Natural killer cell (primary cell): Measurements from ENCODE around the gene DHRS7B. TPM values are rescaled to one million over a fixed set of nuclear protein-coding genes. Genes with fewer than 3 reads are reported as not detected.
"Not testable (repeated sequence)": the region's sequence is repeated elsewhere in the genome, so short reads cannot be mapped to it uniquely, and the experiment has no call there.

Experiments
- ATAC-seq, 3 donors: fragments of 150-1000 bp in 2 of 3; fragments of 200-7000 bp in 1 of 3; cut with Tn5 transposase; 1 replicate in 1 of 3; 2 replicates in 2 of 3; pipeline ENCODE4 v1.10.0; 2021; ENCODE audit warnings: mild to moderate bottlenecking in 2 of 3, moderate library complexity in 2 of 3
- DNase-seq, 2 donors: peaks; one replicate each; pipeline versions ENCODE4 v3.0.0 to v3.0.0-alpha.2; 2013 to 2021; ENCODE audit warnings: mixed read lengths in 1 of 2
- H3K27ac ChIP-seq: one replicate; pipeline ENCODE4 v1.5.1; 2013; ENCODE audit warnings: mild to moderate bottlenecking, low read length
- H3K27me3 ChIP-seq: one replicate; pipeline ENCODE4 v1.6.1; 2013; ENCODE audit warnings: low read length; ENCODE audit not compliant: control insufficient read depth, insufficient read depth
- H3K36me3 ChIP-seq: one replicate; pipeline ENCODE4 v1.6.1; 2013; ENCODE audit warnings: low read length; ENCODE audit not compliant: control insufficient read depth, insufficient read depth
- H3K4me1 ChIP-seq: one replicate; pipeline ENCODE4 v1.6.1; 2013; ENCODE audit warnings: low read length; ENCODE audit not compliant: control insufficient read depth, insufficient read depth
- H3K4me3 ChIP-seq: one replicate; pipeline ENCODE4 v1.5.1; 2013; ENCODE audit warnings: low read length
- H3K9me3 ChIP-seq: one replicate; pipeline ENCODE4 v1.6.1; 2013; ENCODE audit warnings: low read length; ENCODE audit not compliant: control insufficient read depth, insufficient read depth
- H3K27ac Mint-ChIP-seq, 2 donors: one replicate each; pipeline ENCODE4 v1.8.0; 2022; ENCODE audit warnings: mild to moderate bottlenecking in 2 of 2, mixed read lengths in 2 of 2, moderate library complexity in 1 of 2
- H3K27me3 Mint-ChIP-seq, 2 donors: one replicate each; pipeline ENCODE4 v1.8.0; 2022; ENCODE audit warnings: low read depth in 2 of 2, mixed read lengths in 2 of 2
- H3K36me3 Mint-ChIP-seq: one replicate; pipeline ENCODE4 v1.8.0; 2022; ENCODE audit warnings: mixed read lengths
- H3K4me1 Mint-ChIP-seq, 2 donors: one replicate each; pipeline ENCODE4 v1.8.0; 2022; ENCODE audit warnings: mixed read lengths in 2 of 2
- H3K4me3 Mint-ChIP-seq: one replicate; pipeline ENCODE4 v1.8.0; 2022; ENCODE audit warnings: mild to moderate bottlenecking, moderate library complexity, mixed read lengths
- H3K9me3 Mint-ChIP-seq, 2 donors: one replicate each; pipeline ENCODE4 v1.8.0; 2022; ENCODE audit warnings: mixed read lengths in 2 of 2
- CTCF ChIP-seq: fragments of 200-600 bp; IDR thresholded peaks from one replicate; pipeline ENCODE4 v1.8.0; 2022; ENCODE audit warnings: antibody characterized with exemption
- WGBS: methylation state at CpG from one replicate; pipeline ENCODE4 v1.1.7; 2013; ENCODE audit warnings: missing lambda C conversion rate; ENCODE audit not compliant: insufficient coverage; 5-methylcytosine and 5-hydroxymethylcytosine counted together
- intact Hi-C: fragments of 100-400 bp; cut with micrococcal nuclease; formaldehyde crosslinking; loops from one replicate; pipeline ENCODE4 v1.14.2; 2022
- total RNA-seq, 4 donors: library from RNA; stranded (reverse); fragments of 120-200 nt in 1 of 4; gene quantifications; one replicate each; pipeline versions ENCODE4 v1.2.3 to v1.2.4, GENCODE V29; 2013 to 2022

Gene DHRS7B
- total RNA-seq, 3 donors from 2014 or later (not counting 1 experiment from before 2014, with no cell fraction given): 10.3 to 13.4 (median 11.5) TPM

- DNase-seq (no peak), ATAC-seq (no peak)
- Mint-ChIP-seq H3K27ac (no peak overlapping the region), H3K9me3 (no peaks in the 10 kb centered on the region), H3K36me3 (no peaks in the 10 kb centered on the region), H3K4me1 (peaks cover 15% of the 10 kb centered on the region in 2 donors), H3K27me3 (no peaks in the 10 kb centered on the region), H3K4me3 (no peak overlapping the region)
- Histone ChIP-seq H3K27ac (no peak overlapping the region), H3K4me3 (no peak overlapping the region), H3K4me1 (peaks cover 7% of the 10 kb centered on the region), H3K27me3 (no peaks in the 10 kb centered on the region), H3K9me3 (no peaks in the 10 kb centered on the region), H3K36me3 (no peaks in the 10 kb centered on the region)
- intact Hi-C loops: no loop called here
- TF ChIP-seq CTCF: no peak
- 100% methylated on average over 1 of the region's 1 CpG for WGBS
These were observed 5.7 kb downstream of the DHRS7B start for GRCh38 chr17:21132428-21132827.

GRCh38 chr17:21134559-21134958 lies 7.8 kb downstream of the DHRS7B start:
- H3K36me3 Mint-ChIP-seq: no peaks in the 10 kb centered on the region
- H3K9me3 Mint-ChIP-seq: no peaks in the 10 kb centered on the region
- DNase-seq (no peak), ATAC-seq (no peak)
- H3K4me1 ChIP-seq: no peaks in the 10 kb centered on the region
- H3K9me3 ChIP-seq: no peaks in the 10 kb centered on the region
- H3K27me3 ChIP-seq: no peaks in the 10 kb centered on the region
- no peak for TF ChIP-seq CTCF
- no peak overlapping the region for H3K4me3 Mint-ChIP-seq
- H3K4me3 ChIP-seq: no peak overlapping the region
- peaks cover 4 to 10% of the 10 kb centered on the region in 2 donors for H3K4me1 Mint-ChIP-seq
- intact Hi-C loops: no loop called here
- no peak overlapping the region for H3K27ac Mint-ChIP-seq
- no peaks in the 10 kb centered on the region for H3K36me3 ChIP-seq
- H3K27me3 Mint-ChIP-seq: no peaks in the 10 kb centered on the region
- H3K27ac ChIP-seq: no peak overlapping the region
- 92% methylated on average over 2 of the region's 2 CpGs for whole genome bisulfite sequencing

GRCh38 chr17:21140911-21141310 lies 14.1 kb downstream of the DHRS7B start:
- 73% methylated on average over 6 of the region's 6 CpGs for WGBS
- H3K4me3 ChIP-seq: no peak overlapping the region
- peaks cover 11 to 16% of the 10 kb centered on the region in 2 donors for H3K4me1 Mint-ChIP-seq
- H3K4me3 Mint-ChIP-seq: no peak overlapping the region
- no peak for TF ChIP-seq CTCF
- intact Hi-C loops: no loop called here
- no peak for ATAC-seq
- peaks cover 3% of the 10 kb centered on the region for H3K4me1 ChIP-seq
- H3K36me3 Mint-ChIP-seq: no peaks in the 10 kb centered on the region
- no peaks in the 10 kb centered on the region for H3K9me3 Mint-ChIP-seq
- no peak for DNase-seq
- H3K27me3 ChIP-seq: no peaks in the 10 kb centered on the region
- peak overlapping the region in 1 of 2 donors; percentile 18 for H3K27ac Mint-ChIP-seq
- H3K27me3 Mint-ChIP-seq: no peaks in the 10 kb centered on the region
- no peak overlapping the region for H3K27ac ChIP-seq
- no peaks in the 10 kb centered on the region for H3K9me3 ChIP-seq
- no peaks in the 10 kb centered on the region for H3K36me3 ChIP-seq

- Mint-ChIP-seq H3K27ac (peak overlapping the region in 1 of 2 donors; percentile 18), H3K27me3 (no peaks in the 10 kb centered on the region), H3K9me3 (no peaks in the 10 kb centered on the region), H3K4me1 (peaks cover 16 to 20% of the 10 kb centered on the region in 2 donors), H3K4me3 (no peak overlapping the region), H3K36me3 (no peaks in the 10 kb centered on the region)
- Histone ChIP-seq H3K27ac (no peak overlapping the region), H3K27me3 (no peaks in the 10 kb centered on the region), H3K4me1 (peaks cover 3% of the 10 kb centered on the region), H3K4me3 (no peak overlapping the region), H3K9me3 (no peaks in the 10 kb centered on the region), H3K36me3 (no peaks in the 10 kb centered on the region)
- intact Hi-C loops: no loop called here
- DNase-seq (no peak), ATAC-seq (no peak)
- WGBS: no CpG with 5 or more reads among the region's 2 CpGs
- TF ChIP-seq CTCF: no peak
These were observed 14.6 kb downstream of the DHRS7B start for GRCh38 chr17:21141331-21141730.

- peaks cover 23 to 27% of the 10 kb centered on the region in 2 donors for H3K4me1 Mint-ChIP-seq
- H3K27me3 ChIP-seq, H3K36me3 ChIP-seq, H3K27ac ChIP-seq, H3K27ac Mint-ChIP-seq, H3K27me3 Mint-ChIP-seq, H3K4me3 ChIP-seq, ATAC-seq, H3K4me3 Mint-ChIP-seq, intact Hi-C loops, DNase-seq, H3K9me3 ChIP-seq, H3K36me3 Mint-ChIP-seq, H3K4me1 ChIP-seq, H3K9me3 Mint-ChIP-seq: not testable (repeated sequence)
- 82% methylated on average over 10 of the region's 12 CpGs for WGBS
These were observed 15.3 kb downstream of the DHRS7B start for GRCh38 chr17:21142065-21142464.
